H9 (cell line): ENCODE results near the gene KRT39. TPM values are rescaled to one million over a fixed set of nuclear protein-coding genes. Genes with fewer than 3 reads are reported as not detected.

Experiments used
- DNase-seq: peaks from one replicate; pipeline ENCODE4 v3.0.0-alpha.2; 2017
- H2AFZ ChIP-seq: one replicate; pipeline ENCODE4 v1.6.1; 2013; ENCODE audit warnings: mild to moderate bottlenecking, low read length, control low read depth, moderate library complexity
- H2AK5ac ChIP-seq: 2 replicates; pipeline ENCODE4 v1.6.1; 2013; ENCODE audit warnings: low read length, control low read depth, mixed read lengths; ENCODE audit not compliant: insufficient read length
- H2BK120ac ChIP-seq: one replicate; pipeline ENCODE4 v1.6.1; 2013; ENCODE audit warnings: low read depth, mild to moderate bottlenecking, low read length, control low read depth, inconsistent platforms; ENCODE audit not compliant: poor library complexity, severe bottlenecking
- H2BK12ac ChIP-seq: 2 replicates; pipeline ENCODE4 v1.6.1; 2013; ENCODE audit warnings: low read length, control low read depth, mixed read lengths, low read depth; ENCODE audit not compliant: insufficient read length
- H2BK15ac ChIP-seq: 2 replicates; pipeline ENCODE4 v1.6.1; 2013; ENCODE audit warnings: low read depth, low read length, control low read depth
- H2BK20ac ChIP-seq: one replicate; pipeline ENCODE4 v1.6.1; 2013; ENCODE audit warnings: low read depth, mild to moderate bottlenecking, low read length, control low read depth, inconsistent platforms; ENCODE audit not compliant: poor library complexity, severe bottlenecking
- H2BK5ac ChIP-seq: 2 replicates; pipeline ENCODE4 v1.6.1; 2013; ENCODE audit warnings: low read length, control low read depth, mixed read lengths; ENCODE audit not compliant: insufficient read length
- H3K14ac ChIP-seq: 2 replicates; pipeline ENCODE4 v1.6.1; 2013; ENCODE audit warnings: low read length, control low read depth; ENCODE audit not compliant: insufficient read depth
- H3K18ac ChIP-seq: 2 replicates; pipeline ENCODE4 v1.6.1; 2013; ENCODE audit warnings: low read depth, mild to moderate bottlenecking, mixed read lengths, low read length, control low read depth; ENCODE audit not compliant: insufficient read length
- H3K23ac ChIP-seq: 2 replicates; pipeline ENCODE4 v1.6.1; 2013; ENCODE audit warnings: low read length, control low read depth, mixed read lengths, low read depth; ENCODE audit not compliant: insufficient read length
- H3K23me2 ChIP-seq: 2 replicates; pipeline ENCODE4 v1.6.1; 2013; ENCODE audit warnings: low read depth, mild to moderate bottlenecking, mixed read lengths, low read length, control low read depth; ENCODE audit not compliant: insufficient read length, poor library complexity, severe bottlenecking
- H3K27ac ChIP-seq: 2 replicates; pipeline ENCODE4 v1.5.1; 2013; ENCODE audit warnings: low read length, control low read depth, mixed read lengths, low read depth; ENCODE audit not compliant: insufficient read length
- H3K27me3 ChIP-seq: 2 replicates; pipeline ENCODE4 v1.6.1; 2013; ENCODE audit warnings: low read length, control low read depth, inconsistent platforms; ENCODE audit not compliant: insufficient read depth
- H3K4ac ChIP-seq: 2 replicates; pipeline ENCODE4 v1.6.1; 2013; ENCODE audit warnings: low read depth, mild to moderate bottlenecking, control low read depth, inconsistent platforms, low read length, moderate library complexity
- H3K4me1 ChIP-seq: 2 replicates; pipeline ENCODE4 v1.6.1; 2013; ENCODE audit warnings: low read length, control low read depth, inconsistent platforms; ENCODE audit not compliant: insufficient read depth
- H3K4me2 ChIP-seq: 2 replicates; pipeline ENCODE4 v1.6.1; 2013; ENCODE audit warnings: low read length, control low read depth, mixed read lengths; ENCODE audit not compliant: insufficient read length, insufficient read depth
- H3K56ac ChIP-seq: 2 replicates; pipeline ENCODE4 v1.6.1; 2013; ENCODE audit warnings: low read depth, mild to moderate bottlenecking, mixed read lengths, low read length, control low read depth; ENCODE audit not compliant: insufficient read length
- H3K79me1 ChIP-seq: 2 replicates; pipeline ENCODE4 v1.6.1; 2013; ENCODE audit warnings: low read depth, mild to moderate bottlenecking, moderate library complexity, low read length, control low read depth, inconsistent platforms; ENCODE audit not compliant: insufficient read depth, poor library complexity, severe bottlenecking
- H3K79me2 ChIP-seq: 2 replicates; pipeline ENCODE4 v1.6.1; 2013; ENCODE audit warnings: low read length, control low read depth, inconsistent platforms; ENCODE audit not compliant: insufficient read depth
- H3K9ac ChIP-seq: 2 replicates; pipeline ENCODE4 v1.6.1; 2013; ENCODE audit warnings: low read length, control low read depth, mixed read lengths; ENCODE audit not compliant: insufficient read length; ENCODE audit errors: extremely low read depth
- H3K9me3 ChIP-seq: one replicate; pipeline ENCODE4 v1.6.1; 2013; ENCODE audit warnings: low read depth, low read length, inconsistent platforms; ENCODE audit not compliant: control insufficient read depth
- H3T11ph ChIP-seq: one replicate; pipeline ENCODE4 v1.6.1; 2013; ENCODE audit warnings: mild to moderate bottlenecking, low read length, control low read depth, inconsistent platforms
- H4K20me1 ChIP-seq: one replicate; pipeline ENCODE4 v1.6.1; 2013; ENCODE audit not compliant: control insufficient read depth, insufficient read length, insufficient read depth
- H4K5ac ChIP-seq: 2 replicates; pipeline ENCODE4 v1.6.1; 2013; ENCODE audit warnings: low read depth, mild to moderate bottlenecking, mixed read lengths, low read length, control low read depth; ENCODE audit not compliant: insufficient read length
- H4K8ac ChIP-seq: replicated peaks from 2 replicates; pipeline ENCODE4 v1.6.1; 2013; ENCODE audit warnings: low read length, control low read depth, mixed read lengths, low read depth; ENCODE audit not compliant: insufficient read length
- H4K91ac ChIP-seq: 2 replicates; pipeline ENCODE4 v1.6.1; 2013; ENCODE audit warnings: low read depth, mild to moderate bottlenecking, moderate library complexity, mixed read lengths, low read length, control low read depth; ENCODE audit not compliant: insufficient read length
- H3K27ac Mint-ChIP-seq, 3 experiments: 2 replicates in 2 of 3; 3 replicates in 1 of 3; pipeline ENCODE4 v1.8.0; 2020 to 2021; ENCODE audit warnings: mixed read lengths in 3 of 3, mild to moderate bottlenecking in 1 of 3, moderate library complexity in 1 of 3
- H3K27me3 Mint-ChIP-seq: 2 replicates; pipeline ENCODE4 v1.8.0; 2021; ENCODE audit warnings: low read depth, mild to moderate bottlenecking, moderate library complexity, mixed read lengths
- H3K36me3 Mint-ChIP-seq, 3 experiments: 2 replicates in 2 of 3; 3 replicates in 1 of 3; pipeline ENCODE4 v1.8.0; 2020 to 2021; ENCODE audit warnings: low read depth in 3 of 3, mixed read lengths in 3 of 3; ENCODE audit not compliant: insufficient read depth in 1 of 3
- H3K4me1 Mint-ChIP-seq, 2 experiments: 2 replicates each; pipeline ENCODE4 v1.8.0; 2020; ENCODE audit warnings: mixed read lengths in 2 of 2
- H3K4me3 Mint-ChIP-seq, 2 experiments: 2 replicates in 1 of 2; 3 replicates in 1 of 2; pipeline ENCODE4 v1.8.0; 2020 to 2021; ENCODE audit warnings: mild to moderate bottlenecking in 2 of 2, mixed read lengths in 2 of 2, moderate library complexity in 1 of 2
- H3K9me3 Mint-ChIP-seq, 2 experiments: 2 replicates in 1 of 2; 3 replicates in 1 of 2; pipeline ENCODE4 v1.8.0; 2020; ENCODE audit warnings: mild to moderate bottlenecking in 2 of 2, mixed read lengths in 2 of 2, moderate library complexity in 1 of 2
- CTCF ChIP-seq: fragments of 200-600 bp; sonication (generic); conservative IDR thresholded peaks from 3 replicates; pipeline ENCODE4 v1.8.0; 2021; ENCODE audit warnings: antibody characterized with exemption, mild to moderate bottlenecking
- WGBS: extraction: QIAGEN DNeasy Blood & Tissue Kit; methylation state at CpG from one replicate; pipeline ENCODE4 v1.1.7; 2013; ENCODE audit warnings: missing lambda C conversion rate, low lambda C conversion rate, mixed read lengths; ENCODE audit not compliant: insufficient read length; ENCODE audit errors: extremely low coverage; 5-methylcytosine and 5-hydroxymethylcytosine counted together
- total RNA-seq: library from RNA; stranded (reverse); gene quantifications from 2 replicates; pipeline ENCODE4 v1.2.1, GENCODE V29; 2021

Gene KRT39
- total RNA-seq, 1 experiment from 2014 or later, result not detected

GRCh38 chr17:41009301-41009760, 42.6 kb upstream of the KRT39 start:
- Histone ChIP-seq H2BK120ac (no peak overlapping the region), H3K4ac (no peak overlapping the region), H3K56ac (no peak overlapping the region), H3K9me3 (no peaks in the 10 kb centered on the region), H3K79me1 (no peaks in the 10 kb centered on the region), H3K27me3 (no peaks in the 10 kb centered on the region), H4K20me1 (no peaks in the 10 kb centered on the region), H2AK5ac (no peak overlapping the region), H3K27ac (no peak overlapping the region), H3K18ac (no peak overlapping the region), H3K9ac (no peak overlapping the region), H2BK15ac (no peak overlapping the region), H3K79me2 (no peaks in the 10 kb centered on the region), H3K14ac (no peak overlapping the region), H2AFZ (no peak overlapping the region), H2BK12ac (no peak overlapping the region), H3K23me2 (no peaks in the 10 kb centered on the region), H2BK20ac (no peak overlapping the region), H3K4me1 (no peaks in the 10 kb centered on the region; the same call in 1 of the 2 replicates), H3K23ac (no peak overlapping the region), H2BK5ac (no peak overlapping the region), H4K91ac (no peak overlapping the region), H3T11ph (no peak overlapping the region), H3K4me2 (no peak overlapping the region), H4K8ac (no peak overlapping the region), H4K5ac (no peak overlapping the region)
- Mint-ChIP-seq H3K4me1 (peaks cover 17 to 19% of the 10 kb centered on the region in 2 experiments), H3K9me3 (no peaks in the 10 kb centered on the region), H3K27ac (no peak overlapping the region), H3K36me3 (no peaks in the 10 kb centered on the region), H3K4me3 (no peak overlapping the region), H3K27me3 (no peaks in the 10 kb centered on the region)
- no peak for TF ChIP-seq CTCF
- DNase-seq, result no peak
- no CpG with 5 or more reads among the region's 4 CpGs for WGBS
